Esophagus muscularis mucosa (tissue), 4 donors: ENCODE measurements around the gene PRLR. TPM values are rescaled to one million over a fixed set of nuclear protein-coding genes. Genes with fewer than 3 reads are reported as not detected.

Experiments
- DNase-seq: peaks from one replicate; pipeline ENCODE4 v3.0.0-alpha.2; 2017; ENCODE audit errors: extremely low spot score
- H3K27ac ChIP-seq, 4 donors: fragments of 200-600 bp; sonication (generic); replicated peaks in 1 of 4; 1 replicate in 3 of 4; 2 replicates in 1 of 4; pipeline ENCODE4 v1.5.1; 2016 to 2019; ENCODE audit warnings: mild to moderate bottlenecking in 1 of 4
- H3K27me3 ChIP-seq, 4 donors: fragments of 200-600 bp; sonication (generic); one replicate each; pipeline versions ENCODE4 v1.5.1 to v1.6.0; 2016 to 2019
- H3K36me3 ChIP-seq, 4 donors: fragments of 200-600 bp; sonication (generic); one replicate each; pipeline ENCODE4 v1.5.1; 2016 to 2019
- H3K4me1 ChIP-seq, 4 donors: fragments of 200-600 bp; sonication (generic); one replicate each; pipeline ENCODE4 v1.5.1; 2016 to 2019
- H3K4me3 ChIP-seq, 4 donors: fragments of 200-600 bp; sonication (generic); 1 replicate in 2 of 4; 2 replicates in 2 of 4; pipeline ENCODE4 v1.5.1; 2016 to 2019; ENCODE audit warnings: mild to moderate bottlenecking in 4 of 4, moderate library complexity in 1 of 4
- H3K9me3 ChIP-seq, 4 donors: fragments of 200-600 bp; sonication (generic); 1 replicate in 3 of 4; 2 replicates in 1 of 4; pipeline ENCODE4 v1.5.1; 2016 to 2019
- EP300 ChIP-seq: sonication (generic); formaldehyde crosslinking; IDR thresholded peaks from one replicate; pipeline ENCODE4 v1.6.1; 2017; ENCODE audit warnings: antibody characterized with exemption
- POLR2A ChIP-seq: fragments of 450-650 bp; IDR thresholded peaks from one replicate; pipeline ENCODE4 v1.6.1; 2017; ENCODE audit warnings: antibody characterized with exemption, moderate library complexity, mild to moderate bottlenecking, low read depth
- POLR2AphosphoS5 ChIP-seq, 2 donors: sonication (generic); formaldehyde crosslinking; IDR thresholded peaks; one replicate each; pipeline ENCODE4 v1.6.1; 2017; ENCODE audit warnings: antibody characterized with exemption in 2 of 2
- WGBS: methylation state at CpG from one replicate; pipeline ENCODE4 v1.1.5; 2018; 5-methylcytosine and 5-hydroxymethylcytosine counted together
- intact Hi-C: fragments of 100-400 bp; cut with DNase I; formaldehyde crosslinking; loops from one replicate; pipeline ENCODE4 v1.15.1; 2023
- total RNA-seq, 4 donors: library from RNA; depleted of rRNA; stranded (reverse); fragments of >200 nt; gene quantifications; one replicate each; pipeline versions ENCODE4 v1.1.0 to v1.2.1, GENCODE V29; 2016
- TF ChIP-seq, protein P1 (sequence below), 3 experiments: fragments of 200-600 bp in 2 of 3; fragments of 450-650 bp in 1 of 3; sonication (generic) in 2 of 3; IDR thresholded peaks; one replicate each; pipeline ENCODE4 v1.5.1; 2017 to 2019; ENCODE audit warnings: antibody characterized with exemption in 3 of 3, mild to moderate bottlenecking in 2 of 3, moderate library complexity in 1 of 3

PRLR gene
- total RNA-seq, 4 donors from 2014 or later, result 0.66 to 1.7 (median 0.79) TPM

GRCh38 chr5:35004771-35005170, 225.5 kb downstream of the PRLR start:
- Histone ChIP-seq H3K36me3 (no peaks in the 10 kb centered on the region), H3K27ac (no peak overlapping the region), H3K4me3 (no peak overlapping the region), H3K27me3 (peaks cover 0 to 16% (median 0%) of the 10 kb centered on the region in 4 donors), H3K9me3 (no peaks in the 10 kb centered on the region), H3K4me1 (no peaks in the 10 kb centered on the region)
- TF ChIP-seq POLR2AphosphoS5 (IDR thresholded peaks at IDR 0.05) (no peak), EP300 (no peak), POLR2A (no peak)
- TF ChIP-seq, protein P1, sequence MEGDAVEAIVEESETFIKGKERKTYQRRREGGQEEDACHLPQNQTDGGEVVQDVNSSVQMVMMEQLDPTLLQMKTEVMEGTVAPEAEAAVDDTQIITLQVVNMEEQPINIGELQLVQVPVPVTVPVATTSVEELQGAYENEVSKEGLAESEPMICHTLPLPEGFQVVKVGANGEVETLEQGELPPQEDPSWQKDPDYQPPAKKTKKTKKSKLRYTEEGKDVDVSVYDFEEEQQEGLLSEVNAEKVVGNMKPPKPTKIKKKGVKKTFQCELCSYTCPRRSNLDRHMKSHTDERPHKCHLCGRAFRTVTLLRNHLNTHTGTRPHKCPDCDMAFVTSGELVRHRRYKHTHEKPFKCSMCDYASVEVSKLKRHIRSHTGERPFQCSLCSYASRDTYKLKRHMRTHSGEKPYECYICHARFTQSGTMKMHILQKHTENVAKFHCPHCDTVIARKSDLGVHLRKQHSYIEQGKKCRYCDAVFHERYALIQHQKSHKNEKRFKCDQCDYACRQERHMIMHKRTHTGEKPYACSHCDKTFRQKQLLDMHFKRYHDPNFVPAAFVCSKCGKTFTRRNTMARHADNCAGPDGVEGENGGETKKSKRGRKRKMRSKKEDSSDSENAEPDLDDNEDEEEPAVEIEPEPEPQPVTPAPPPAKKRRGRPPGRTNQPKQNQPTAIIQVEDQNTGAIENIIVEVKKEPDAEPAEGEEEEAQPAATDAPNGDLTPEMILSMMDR (IDR thresholded peaks at IDR 0.05), result no peak
- intact Hi-C loops, result no loop called here
- no peak for DNase-seq
- WGBS, result 87% methylated on average over 1 of the region's 1 CpG

DNA sequence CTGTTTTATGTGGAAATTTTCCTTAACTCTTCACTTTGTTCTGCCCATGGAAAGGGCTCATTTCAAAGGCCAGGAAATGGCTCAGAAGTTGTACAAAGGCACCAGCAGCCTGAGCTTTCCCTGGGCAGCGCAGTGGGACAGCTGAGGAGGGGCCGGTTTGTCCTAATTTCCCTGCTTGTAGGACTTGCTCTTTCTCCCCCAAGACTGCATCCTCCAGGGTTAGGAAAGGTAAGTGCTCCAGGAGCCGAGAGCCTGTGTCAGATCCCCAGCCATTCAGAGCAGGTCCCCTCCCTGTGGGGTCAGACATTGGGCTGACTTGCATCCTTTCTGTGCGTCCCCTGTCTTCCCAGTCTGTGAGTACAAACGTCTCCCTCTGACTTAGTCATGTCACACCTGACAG, 226.1 kb downstream of the PRLR start:
- no peaks in the 10 kb centered on the region for H3K36me3 ChIP-seq
- DNase-seq, result no peak
- intact Hi-C loops, result no loop called here
- no peak overlapping the region for H3K4me3 ChIP-seq
- no peaks in the 10 kb centered on the region for H3K9me3 ChIP-seq
- H3K27me3 ChIP-seq, result peaks cover 0 to 16% (median 0%) of the 10 kb centered on the region in 4 donors
- WGBS, result 72% methylated on average over 5 of the region's 5 CpGs
- no peak overlapping the region for H3K27ac ChIP-seq
- TF ChIP-seq EP300 (no peak), POLR2A (no peak), POLR2AphosphoS5 (IDR thresholded peaks at IDR 0.05) (no peak)
- TF ChIP-seq, protein P1 (IDR thresholded peaks at IDR 0.05), result no peak
- H3K4me1 ChIP-seq, result no peaks in the 10 kb centered on the region

DNA sequence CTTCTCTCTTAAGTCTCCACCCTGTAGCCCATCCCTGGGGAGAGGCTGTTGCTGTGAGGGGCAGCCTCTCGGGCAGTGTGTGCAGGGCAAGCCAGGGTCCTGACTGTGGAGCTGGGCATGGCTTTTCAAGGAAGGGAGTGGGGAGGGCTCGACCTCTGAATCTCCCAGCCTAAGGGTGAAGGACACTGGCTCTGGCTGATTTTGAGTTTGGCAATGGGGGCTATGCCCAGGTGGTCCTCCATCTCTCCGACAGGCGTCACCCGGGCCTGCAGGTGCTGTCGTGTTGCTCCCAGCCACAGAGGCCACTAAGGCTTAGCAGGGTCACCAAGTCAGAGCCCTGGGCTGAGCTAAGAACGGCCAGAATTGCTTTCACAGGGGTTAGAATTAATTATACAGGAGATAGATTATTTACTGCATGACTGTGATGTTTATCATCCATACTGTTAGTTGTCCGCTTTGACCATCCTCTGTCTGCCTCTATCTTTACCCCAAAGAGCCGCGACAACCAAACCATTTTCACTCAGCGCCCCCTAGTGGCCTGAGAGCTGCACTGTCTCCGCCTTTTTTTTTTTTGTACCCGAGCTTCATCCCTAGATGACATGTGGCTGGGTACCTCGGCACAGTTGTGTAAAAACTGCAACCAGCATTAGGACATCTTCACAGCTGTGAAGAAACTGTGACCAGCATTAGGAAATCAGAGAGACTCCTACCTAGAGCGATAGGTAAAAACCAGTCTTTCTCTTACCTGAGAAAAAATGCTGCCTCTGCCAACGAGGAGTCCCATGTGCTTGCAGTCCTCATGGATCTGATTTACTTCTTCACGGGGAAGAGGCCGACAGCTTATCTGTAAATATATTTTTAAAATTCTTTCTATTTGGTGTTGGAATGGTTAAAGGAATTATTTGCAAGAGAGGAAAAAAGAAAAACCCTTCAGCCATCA, 227.0 kb downstream of the PRLR start:
- intact Hi-C loops, result no loop called here
- H3K4me3 ChIP-seq, result no peak overlapping the region
- no peaks in the 10 kb centered on the region for H3K9me3 ChIP-seq
- no peaks in the 10 kb centered on the region for H3K4me1 ChIP-seq
- no peak overlapping the region for H3K27ac ChIP-seq
- H3K36me3 ChIP-seq, result no peaks in the 10 kb centered on the region
- 36% methylated on average over 18 of the region's 18 CpGs for WGBS
- DNase-seq, result no peak
- TF ChIP-seq POLR2AphosphoS5 (IDR thresholded peaks at IDR 0.05) (no peak), POLR2A (no peak)
- TF ChIP-seq, protein P1 (IDR thresholded peaks at IDR 0.05), result peak; percentile 48 to 79 (median 71)
- H3K27me3 ChIP-seq, result peaks cover 0 to 16% (median 0%) of the 10 kb centered on the region in 4 donors

- Histone ChIP-seq H3K4me1 (no peaks in the 10 kb centered on the region), H3K27me3 (peaks cover 0 to 16% (median 0%) of the 10 kb centered on the region in 4 donors), H3K27ac (no peak overlapping the region), H3K36me3 (no peaks in the 10 kb centered on the region), H3K4me3 (no peak overlapping the region), H3K9me3 (no peaks in the 10 kb centered on the region)
- 95% methylated on average over 5 of the region's 6 CpGs for WGBS
- no peak for DNase-seq
- TF ChIP-seq POLR2AphosphoS5 (IDR thresholded peaks at IDR 0.05), result no peak
- TF ChIP-seq EP300, result no peak
- TF ChIP-seq, protein P1 (IDR thresholded peaks at IDR 0.05), result no peak
- no peak for TF ChIP-seq POLR2A
- intact Hi-C loops, result no loop called here
Observed at GRCh38 chr5:35002459-35002858, 227.8 kb downstream of the PRLR start.
